Anterior cingulate cortex (tissue), 58 donors: Measurements from ENCODE around the gene ABHD13.
"Not testable (repeated sequence)": the region's sequence is repeated elsewhere in the genome, so short reads cannot be mapped to it uniquely, and the experiment has no call there.

Source experiments
- DNase-seq, 58 donors: peaks; one replicate each; lab custom pipeline; 2025; lab: John Stamatoyannopoulos, UW

The ABHD13 gene

DNA sequence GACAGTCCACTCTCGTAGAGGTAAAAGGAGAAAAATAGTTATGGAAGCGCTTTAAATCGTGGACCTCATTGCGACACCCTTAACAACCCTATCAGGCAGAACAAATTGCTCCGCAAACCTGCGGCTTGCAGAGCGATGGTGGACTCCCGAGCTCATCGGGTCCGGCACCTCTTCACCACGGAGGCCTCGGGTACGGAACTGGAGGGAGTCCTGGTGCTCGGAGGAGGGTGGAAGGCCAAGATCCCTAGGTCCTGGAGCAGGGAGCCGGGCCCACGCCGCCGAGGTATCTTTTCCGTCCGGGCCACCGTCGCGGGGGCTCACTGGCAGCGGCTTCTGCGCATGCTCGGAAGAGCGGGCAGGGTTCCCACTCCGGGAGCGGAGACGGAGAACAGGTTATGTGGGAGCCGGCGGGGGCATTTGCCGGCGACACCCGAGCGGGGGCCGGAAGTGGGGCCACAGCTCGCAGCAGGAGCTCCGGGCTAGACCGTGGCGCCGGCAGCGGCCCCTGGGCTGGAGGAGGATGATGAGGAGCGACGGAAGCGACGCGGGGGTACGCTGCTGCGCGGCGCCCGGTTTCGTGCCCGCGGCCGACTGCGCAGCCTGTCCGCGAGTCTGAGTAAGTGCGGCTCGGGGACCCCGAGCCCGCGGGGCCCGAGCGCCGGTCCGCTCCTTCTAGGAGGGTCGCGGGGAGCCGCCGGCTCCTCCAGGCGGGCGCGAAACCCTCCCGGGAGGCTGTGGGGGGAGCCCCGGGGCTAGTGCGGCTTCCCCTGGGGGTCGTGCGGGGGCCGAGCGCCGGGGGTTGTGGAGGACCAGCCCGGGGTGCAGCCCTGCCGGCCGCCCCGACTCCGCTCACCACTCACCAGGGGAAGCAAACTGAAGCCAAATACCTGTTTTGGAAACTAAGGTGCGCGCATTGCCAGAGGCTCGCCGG is at the start of gene ABHD13:
TSS of gene ABHD13 (plus strand) at position 349 of the 931 bp plus-strand sequence. CDS start 10,827 bp downstream, outside the sequence.
- peak; percentile 36 to 94 (median 87) for DNase-seq

DNA sequence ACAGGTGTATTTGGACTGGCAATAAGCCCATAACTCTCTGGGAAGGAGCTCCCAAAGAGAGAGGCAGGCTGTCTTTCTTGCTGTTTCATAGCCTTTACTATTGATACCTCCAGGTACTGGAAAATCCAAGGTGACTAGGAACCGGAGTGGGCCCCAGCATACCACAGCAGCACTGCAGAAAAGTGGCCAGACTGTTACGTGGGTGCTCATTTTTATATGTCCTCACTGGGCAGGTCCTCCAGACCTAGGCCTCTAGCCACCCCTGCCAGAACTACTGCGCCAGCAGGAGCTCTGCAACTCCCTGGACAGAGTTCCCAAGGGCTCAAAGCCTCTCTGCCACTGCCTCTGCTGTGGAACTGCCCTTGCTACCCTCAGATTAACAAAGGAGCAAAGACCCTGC is 49.3 kb upstream of the ABHD13 start:
- no peak for DNase-seq

DNA sequence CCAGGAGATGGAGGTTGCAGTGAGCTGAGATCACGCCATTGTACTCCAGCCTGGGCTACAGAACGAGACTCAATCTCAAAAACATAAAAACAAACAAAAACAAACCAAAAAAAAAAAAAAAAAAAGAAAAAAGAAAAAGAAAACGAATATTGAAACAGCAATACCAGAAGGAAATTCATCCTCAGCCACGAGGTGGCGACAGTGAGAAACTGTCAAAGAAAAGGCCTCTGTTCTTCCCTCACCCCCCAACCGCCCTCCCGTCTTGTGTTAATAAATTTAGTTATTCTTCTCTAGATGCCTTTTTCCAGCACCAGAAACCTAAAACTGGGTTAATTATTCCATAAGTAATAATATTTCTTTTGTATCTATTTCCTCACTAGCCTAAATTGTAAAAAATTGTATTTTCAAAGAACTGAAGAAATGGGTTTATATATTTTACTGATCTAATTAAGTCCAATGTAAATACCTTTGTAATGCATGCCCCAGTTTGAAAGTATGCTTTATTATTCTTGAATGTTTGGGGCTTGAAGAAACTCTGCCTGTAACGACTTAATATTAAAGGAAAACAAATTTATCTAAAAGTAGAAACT is 41.4 kb upstream of the ABHD13 start:
- DNase-seq: peak in 12 of 58 donors; percentile 0 to 23 (median 4)

DNA sequence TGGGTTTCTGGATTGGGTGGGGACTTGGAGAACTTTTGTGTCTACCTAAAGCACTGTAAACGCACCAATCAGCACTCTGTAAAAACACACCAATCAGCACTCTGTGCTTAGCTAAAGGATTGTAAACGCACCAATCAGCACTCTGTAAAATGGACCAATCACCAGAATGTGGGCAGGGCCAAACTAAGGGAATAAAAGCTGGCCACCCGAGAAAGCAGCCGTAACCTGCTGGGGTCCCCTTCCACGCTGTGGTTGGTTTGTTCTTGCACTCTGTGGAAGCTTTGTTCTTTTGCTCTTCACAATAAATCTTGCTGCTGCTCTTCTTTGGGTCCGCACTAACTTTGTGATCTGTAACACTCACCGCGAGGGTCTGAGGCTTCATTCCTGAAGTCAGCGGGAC is 40.1 kb upstream of the ABHD13 start:
- no peak for DNase-seq

DNA sequence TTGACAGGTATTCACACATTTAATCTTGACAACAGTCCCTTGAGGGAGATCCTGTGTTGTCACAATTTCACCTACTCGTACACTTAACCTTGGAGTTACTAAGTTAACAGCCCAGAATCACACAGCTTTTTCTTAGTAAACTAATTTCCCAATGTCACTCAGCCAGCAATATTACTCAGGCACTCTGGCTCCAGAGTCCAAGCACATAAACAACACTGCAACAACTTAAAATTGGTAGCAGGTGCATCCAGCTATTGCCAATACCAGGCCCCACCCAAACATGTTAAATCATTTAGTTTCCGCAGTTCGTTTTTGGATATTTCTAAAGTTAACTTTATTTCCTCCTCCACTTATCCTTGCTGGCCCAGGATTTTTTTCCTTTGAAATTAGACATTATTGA is 35.5 kb upstream of the ABHD13 start:
- no peak for DNase-seq

DNA sequence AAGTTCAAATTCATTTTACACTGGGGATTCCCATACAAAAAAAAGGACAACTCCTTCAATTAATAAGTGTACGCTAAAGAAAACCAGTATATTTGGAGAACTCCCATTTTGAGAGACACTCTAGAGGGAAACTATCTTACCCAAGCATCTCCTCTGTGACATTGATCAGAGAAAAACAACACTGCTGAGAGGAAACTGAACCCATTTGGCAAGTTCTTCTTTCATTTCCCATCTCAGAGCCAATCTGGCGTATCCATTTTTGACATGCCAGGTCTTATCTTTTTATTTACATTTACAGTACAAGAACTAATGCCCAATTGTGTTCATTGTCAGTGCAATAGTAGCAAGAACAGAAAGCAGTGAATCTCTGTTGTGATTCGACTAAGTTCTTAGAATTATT is 33.0 kb upstream of the ABHD13 start:
- no peak for DNase-seq

DNA sequence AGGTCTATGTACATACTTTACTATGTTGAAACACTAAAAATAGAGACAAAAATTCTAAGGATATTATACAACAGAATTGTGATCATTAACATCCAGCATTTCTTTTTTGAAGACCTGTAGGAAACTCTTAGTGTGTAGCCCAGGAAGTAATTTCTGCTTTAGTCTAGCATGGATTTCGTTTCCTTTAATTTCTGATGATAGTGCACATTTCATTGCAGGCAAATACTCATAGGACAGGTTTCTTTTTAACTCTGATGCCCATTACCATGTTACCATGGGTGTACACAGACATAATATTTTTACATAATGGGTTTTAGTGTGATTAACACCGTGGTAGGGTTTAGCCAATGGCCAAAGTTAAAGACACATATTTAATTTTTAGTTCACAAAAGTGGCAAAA is 29.9 kb upstream of the ABHD13 start:
- no peak for DNase-seq

DNA sequence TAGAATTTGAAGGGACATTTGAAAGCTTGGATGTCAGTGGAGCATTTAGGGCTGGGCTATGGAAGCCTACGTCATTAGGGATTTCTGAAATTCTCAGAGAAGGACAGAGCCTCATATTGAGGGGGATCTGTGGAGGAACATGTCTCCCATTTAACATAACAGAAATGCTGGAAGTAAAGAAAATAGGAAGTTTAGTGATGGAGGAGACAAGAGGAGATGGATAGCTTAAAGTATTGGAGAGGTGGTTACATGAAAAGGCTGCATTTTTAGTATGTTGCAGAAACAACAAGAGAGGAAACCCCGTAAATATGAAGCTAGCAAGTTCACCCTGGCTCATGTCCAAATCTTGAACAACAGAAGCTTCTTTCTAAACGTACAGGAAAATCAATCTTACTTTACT is 27.3 kb upstream of the ABHD13 start:
- no peak for DNase-seq

DNA sequence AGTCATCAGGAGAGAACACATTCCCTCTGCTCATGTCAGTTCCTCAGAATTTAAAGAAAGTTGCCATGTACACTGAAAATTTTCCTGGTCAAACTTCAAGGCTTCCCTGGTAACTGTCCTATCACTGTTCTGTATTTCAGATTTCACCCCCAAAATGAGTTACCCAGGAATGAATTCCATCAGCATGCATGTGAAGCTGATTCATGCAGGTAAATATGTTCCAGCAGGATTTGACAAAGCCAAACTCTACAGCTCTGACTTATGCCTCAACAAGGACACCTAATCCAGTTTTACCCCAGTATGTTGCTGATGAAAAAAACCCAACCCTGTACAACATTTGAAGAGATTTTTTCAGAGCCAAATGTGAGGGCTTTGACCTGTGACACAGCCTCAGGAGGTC is 24.4 kb upstream of the ABHD13 start:
- no peak for DNase-seq

DNA sequence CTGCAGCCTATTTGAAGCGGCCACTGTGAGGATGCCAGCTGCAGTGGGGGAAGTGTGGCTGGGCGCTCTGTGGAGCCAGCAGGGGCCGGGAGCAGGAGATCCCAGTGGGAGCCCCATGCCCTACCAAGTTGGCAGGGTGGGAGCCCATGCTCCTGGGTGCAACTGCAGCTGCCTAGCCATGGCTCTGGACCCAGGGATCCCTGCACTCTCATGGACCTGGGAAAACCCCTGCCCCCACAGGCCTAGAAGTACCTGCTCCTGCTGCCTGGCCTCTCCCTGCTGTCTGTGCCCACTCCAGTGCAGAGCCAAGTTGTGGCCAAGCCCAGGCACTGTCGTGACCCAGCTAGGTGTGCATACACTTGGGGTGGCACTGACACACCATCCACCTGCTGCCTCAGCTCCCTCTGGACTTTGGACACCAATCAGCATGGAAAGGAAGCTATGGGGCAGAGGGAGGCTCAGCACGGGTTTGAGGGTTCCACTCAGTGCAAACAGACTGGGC is 23.7 kb upstream of the ABHD13 start:
- DNase-seq: no peak

DNA sequence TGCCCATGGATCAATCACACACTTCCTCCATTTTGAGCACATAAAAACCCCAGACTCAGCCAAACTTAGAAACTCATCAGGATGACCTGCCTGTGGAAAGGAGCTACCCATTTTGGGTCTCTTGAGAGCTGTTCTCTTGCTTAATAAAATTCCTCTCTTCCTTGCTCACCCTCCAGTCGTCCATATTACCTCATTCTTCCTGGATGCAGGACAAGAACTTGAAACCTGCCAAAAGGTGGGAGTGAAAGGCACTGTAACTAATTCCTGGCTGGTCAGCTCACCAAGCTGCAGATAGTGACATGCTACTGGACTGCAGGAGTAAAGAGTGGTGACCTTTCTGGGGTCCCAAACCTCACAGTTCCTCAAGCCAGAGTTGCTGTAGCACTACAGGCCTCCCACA is 23.0 kb upstream of the ABHD13 start:
- no peak for DNase-seq

DNA sequence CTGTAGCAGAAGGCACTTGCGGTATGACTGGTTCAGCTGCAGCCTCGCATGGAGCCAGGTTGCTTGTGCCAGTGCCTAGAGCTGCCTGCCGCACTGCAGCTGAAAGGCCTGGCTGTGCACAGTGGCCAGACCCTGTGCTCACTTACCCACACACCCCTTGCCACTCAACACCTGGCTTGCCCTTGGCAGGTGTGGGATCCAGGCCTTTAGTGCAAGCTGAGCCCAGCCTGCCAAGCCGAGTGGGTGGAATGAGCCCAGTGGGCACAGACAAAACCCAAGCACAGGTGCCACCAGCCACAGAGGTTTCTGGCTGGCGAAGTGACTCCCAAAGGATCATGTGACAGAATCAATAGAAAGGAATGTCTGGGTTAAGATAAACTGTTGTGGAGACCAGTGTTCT is 22.3 kb upstream of the ABHD13 start:
- DNase-seq: no peak

DNA sequence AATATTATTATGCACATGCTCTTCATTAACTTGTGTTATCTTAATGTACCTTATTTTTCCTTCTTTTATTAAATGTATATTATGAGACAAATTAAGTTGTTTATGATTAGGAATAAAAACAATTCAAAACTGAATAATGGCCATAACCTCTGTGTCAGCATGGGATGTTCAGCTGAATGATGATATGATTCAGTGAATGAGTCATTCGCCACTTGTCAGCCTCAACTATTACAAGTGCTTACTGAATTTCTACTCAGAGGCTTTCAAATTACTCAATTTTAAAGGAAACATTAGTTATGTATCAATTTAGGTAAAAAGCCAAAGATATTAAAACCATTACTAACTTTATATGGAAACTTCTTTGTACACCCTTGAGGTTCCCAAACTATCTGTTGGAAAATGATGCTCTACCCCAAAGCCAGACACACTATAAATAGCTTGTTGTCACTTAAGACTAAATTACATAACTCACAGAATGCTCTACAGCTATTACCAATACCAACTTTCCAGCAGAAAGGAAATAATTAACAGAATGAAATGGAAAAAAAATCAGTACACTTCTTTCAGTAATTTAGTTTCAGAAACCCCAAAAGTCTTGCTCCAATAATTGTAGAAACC is 17.3 kb upstream of the ABHD13 start:
- no peak for DNase-seq

DNA sequence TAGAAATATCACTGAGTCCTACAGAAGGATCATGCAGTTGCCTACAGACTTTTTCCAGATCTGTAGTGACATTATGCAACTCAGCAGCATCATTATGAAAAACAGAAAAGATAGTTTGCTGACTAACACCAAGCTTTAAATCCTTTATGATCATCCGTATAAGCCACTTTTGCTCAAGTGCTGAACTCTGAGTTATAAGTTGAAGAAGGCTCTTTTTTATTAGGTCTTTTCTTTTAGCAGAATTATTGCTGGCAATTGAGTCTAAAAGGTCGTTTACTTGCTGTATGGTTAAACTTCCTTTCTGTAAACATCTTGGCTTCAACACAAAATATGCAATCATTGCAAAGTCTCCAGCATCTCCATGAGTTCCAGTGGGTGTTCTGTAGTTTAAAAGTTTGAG is 7.6 kb upstream of the ABHD13 start:
- no peak for DNase-seq

DNA sequence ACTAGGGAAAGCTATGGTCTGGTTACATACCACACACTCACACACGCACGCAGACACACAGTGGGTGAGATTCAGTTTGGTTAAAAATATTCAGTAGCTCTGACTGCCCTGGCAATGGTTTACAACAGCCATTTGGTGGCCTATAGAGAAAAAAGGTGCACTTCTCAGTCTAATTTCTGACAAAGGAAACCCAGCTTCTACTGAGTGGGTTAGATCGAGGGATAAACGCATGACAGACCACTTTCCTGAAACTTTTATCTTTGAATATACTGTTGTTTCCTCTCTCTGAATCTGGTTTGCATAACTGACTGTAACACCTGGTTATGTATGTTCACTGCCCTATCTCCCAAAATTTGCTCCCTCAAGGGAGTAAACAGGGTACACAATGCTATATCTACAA is 5.3 kb upstream of the ABHD13 start:
- DNase-seq: no peak

DNA sequence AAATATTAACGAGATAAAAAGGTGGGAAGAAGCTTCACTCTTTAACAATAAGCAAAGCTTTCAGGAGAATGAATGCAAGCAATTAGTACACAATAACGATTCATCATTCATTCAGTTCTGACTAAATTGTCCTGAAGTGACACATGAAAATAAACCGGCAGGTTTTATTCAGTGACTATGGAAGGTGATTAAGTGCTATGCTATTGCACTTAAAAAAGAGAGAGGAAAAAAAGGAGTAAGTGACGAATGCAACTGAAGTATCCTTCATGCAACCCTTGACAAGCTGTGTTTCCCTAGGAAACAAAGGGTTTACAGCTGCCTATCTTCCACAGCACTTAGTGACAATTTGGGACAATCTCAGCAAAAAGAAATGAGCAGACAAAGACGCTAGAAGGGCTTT is 4.2 kb upstream of the ABHD13 start:
- DNase-seq: no peak

DNA sequence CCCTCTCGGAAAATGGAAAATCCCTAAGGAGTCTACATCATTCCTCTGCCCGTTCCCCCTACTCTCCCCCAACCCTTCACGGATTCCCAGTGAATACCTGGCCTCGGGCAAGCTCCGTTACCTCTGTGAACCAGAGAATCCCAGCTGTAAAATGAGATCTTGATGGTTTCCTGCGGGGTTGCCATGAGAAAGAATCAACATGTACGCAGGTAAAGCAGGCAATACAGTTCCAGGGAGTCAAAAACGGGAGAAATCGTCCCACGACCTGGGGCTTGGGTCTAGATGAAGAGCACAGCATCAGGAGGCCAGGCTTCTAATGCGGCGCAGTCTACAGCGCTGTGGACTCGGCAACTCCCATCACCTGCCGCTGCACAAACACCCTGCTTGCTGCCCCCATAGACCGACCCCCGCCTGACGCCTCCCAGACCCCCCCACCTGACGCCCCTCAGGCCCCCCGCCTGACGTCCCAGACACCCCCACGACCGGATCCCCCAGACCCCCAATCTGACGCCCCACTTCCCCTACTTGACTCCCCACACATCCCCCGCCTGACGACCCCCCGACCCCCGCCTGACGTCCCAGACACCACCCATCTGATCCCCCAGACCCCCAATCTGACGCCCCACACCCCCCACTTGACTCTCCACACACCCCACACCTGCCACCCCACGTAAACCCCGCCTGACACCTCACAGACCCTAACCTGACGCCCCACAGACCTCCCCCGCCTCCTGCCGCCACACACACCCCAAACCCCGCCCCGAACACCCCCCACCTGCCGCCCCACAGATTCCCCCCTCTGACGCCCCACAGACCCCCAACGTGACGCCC is 3.5 kb upstream of the ABHD13 start:
- peak in 13 of 58 donors; percentile 4 to 60 (median 18) for DNase-seq

DNA sequence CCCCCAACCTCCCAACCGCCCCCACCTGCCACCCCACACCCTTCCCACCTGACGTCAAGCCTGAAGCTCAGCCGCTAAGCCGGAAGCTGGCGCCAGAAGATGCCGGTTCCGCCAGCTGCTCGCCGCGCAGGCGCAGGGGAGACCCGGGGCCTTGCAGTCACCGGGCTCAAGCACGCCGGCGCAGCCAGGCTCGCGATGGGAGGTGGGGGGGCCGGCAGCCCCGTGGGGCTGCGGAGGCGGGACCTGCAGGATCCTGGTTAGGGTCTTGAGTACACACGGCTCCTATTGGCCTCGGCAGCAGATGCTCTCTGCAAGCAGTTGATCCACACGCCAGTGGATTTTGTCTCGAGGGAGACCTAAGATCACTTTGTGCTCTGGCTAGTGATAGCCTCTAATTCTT is 2.8 kb upstream of the ABHD13 start, which contains the start of gene LIG4:
TSS of gene LIG4 (minus strand) at position 101 of the 400 bp plus-strand sequence. CDS start 4,268 bp downstream, outside the sequence.
- DNase-seq: peak; percentile 38 to 93 (median 85)

DNA sequence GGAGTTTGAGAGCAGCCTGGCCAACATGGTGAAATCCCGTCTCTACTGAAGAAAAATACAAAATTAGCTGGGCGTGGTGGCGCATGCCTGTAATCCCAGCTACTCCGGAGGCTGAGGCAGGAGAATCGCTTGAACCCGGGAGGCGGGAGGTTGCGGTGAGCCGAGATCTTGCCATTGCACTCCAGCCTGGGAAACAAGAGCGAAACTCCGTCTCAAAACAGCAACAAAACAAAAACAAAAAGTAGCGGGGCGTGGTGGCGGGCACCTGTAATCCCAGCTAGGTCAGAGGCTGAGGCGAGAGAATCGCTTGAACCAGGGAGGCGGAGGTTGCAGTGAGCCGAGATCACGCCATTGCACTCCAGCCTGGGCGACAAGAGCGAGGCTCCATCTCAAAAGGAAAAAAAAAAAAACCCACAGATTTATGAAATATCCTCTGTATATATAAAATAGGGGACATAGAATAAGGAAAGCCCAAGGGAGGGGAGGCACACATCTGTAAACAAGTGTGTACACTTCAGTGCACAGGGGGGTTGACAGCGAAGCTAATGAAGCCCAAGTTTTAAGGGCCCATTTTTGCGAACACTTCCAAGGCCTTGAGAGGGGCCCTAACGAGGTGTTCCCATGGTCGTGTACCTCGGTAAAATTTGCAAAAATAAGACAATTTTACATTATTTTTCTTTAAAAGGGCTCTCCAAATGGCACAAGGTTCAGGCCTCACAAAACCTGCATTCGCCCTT is 717 bp upstream of the ABHD13 start:
- DNase-seq: not testable (repeated sequence)

DNA sequence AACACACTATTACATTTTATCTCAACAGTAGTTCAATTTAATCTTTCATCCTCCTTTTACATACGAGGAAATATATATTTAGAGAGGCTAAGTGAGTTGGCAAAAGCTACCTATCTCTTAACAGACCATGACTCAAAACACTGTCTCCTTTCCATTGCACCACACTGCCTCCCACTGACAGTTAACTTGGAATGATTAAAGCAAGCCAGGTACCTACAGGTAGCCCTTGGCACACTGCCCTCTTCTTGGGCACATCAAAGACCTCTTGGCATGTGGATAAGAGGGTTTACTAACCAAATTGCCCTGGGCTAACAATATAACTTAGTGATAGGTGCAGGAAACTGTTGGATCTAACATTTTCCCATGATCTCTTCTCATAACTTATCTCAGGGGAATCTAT is 1.8 kb downstream of the ABHD13 start:
- DNase-seq: no peak
